Uterus (tissue), 4 donors: ENCODE results near the gene FSCN2. TPM values are rescaled to one million over a fixed set of nuclear protein-coding genes. Genes with fewer than 3 reads are reported as not detected.

ENCODE experiments used
- DNase-seq, 2 donors: peaks; one replicate each; pipeline ENCODE4 v3.0.0-alpha.2; 2019 to 2020
- H3K27ac ChIP-seq, 2 donors: fragments of 200-600 bp; sonication (generic); 1 replicate in 1 of 2; 2 replicates in 1 of 2; pipeline ENCODE4 v1.5.1; 2016 to 2018
- H3K27me3 ChIP-seq, 2 donors: fragments of 200-600 bp; sonication (generic); one replicate each; pipeline ENCODE4 v1.5.1; 2018 to 2019; ENCODE audit warnings: control low read depth in 1 of 2
- H3K36me3 ChIP-seq, 2 donors: fragments of 200-600 bp; sonication (generic); one replicate each; pipeline ENCODE4 v1.5.1; 2019; ENCODE audit warnings: control low read depth in 1 of 2
- H3K4me1 ChIP-seq, 2 donors: fragments of 200-600 bp; sonication (generic); one replicate each; pipeline ENCODE4 v1.5.1; 2018 to 2019; ENCODE audit warnings: control low read depth in 1 of 2
- H3K4me3 ChIP-seq, 2 donors: fragments of 200-600 bp; sonication (generic); 1 replicate in 1 of 2; 2 replicates in 1 of 2; pipeline ENCODE4 v1.5.1; 2018 to 2019; ENCODE audit warnings: mild to moderate bottlenecking in 1 of 2
- H3K9me3 ChIP-seq, 2 donors: fragments of 200-600 bp; sonication (generic); one replicate each; pipeline ENCODE4 v1.5.1; 2019; ENCODE audit warnings: control low read depth in 1 of 2
- POLR2A ChIP-seq, 2 donors: fragments of 450-650 bp; IDR thresholded peaks; one replicate each; pipeline ENCODE4 v1.6.1; 2016; ENCODE audit warnings: antibody characterized with exemption in 2 of 2, mild to moderate bottlenecking in 1 of 2, moderate library complexity in 1 of 2
- intact Hi-C: fragments of 100-400 bp; cut with DNase I; formaldehyde crosslinking; loops from one replicate; pipeline ENCODE4 v1.15.1; 2023; ENCODE audit warnings: low total_unique reads
- total RNA-seq, 4 donors: library from RNA; depleted of rRNA in 3 of 4; stranded (reverse); fragments of >200 nt in 3 of 4; gene quantifications; one replicate each; pipeline versions ENCODE4 v1.1.0 to v1.2.4, GENCODE V29; 2014 to 2023
- TF ChIP-seq, protein P1 (sequence below), 4 experiments: fragments of 200-600 bp in 2 of 4; fragments of 450-650 bp in 2 of 4; sonication (generic) in 2 of 4; IDR thresholded peaks; one replicate each; pipeline ENCODE4 v1.5.1; 2016 to 2019; ENCODE audit warnings: antibody characterized with exemption in 4 of 4, mild to moderate bottlenecking in 2 of 4, moderate library complexity in 1 of 4
- donor health status: DM: yes; HTN: yes; CAD: no.

The FSCN2 gene
- total RNA-seq, 4 donors from 2014 or later: 5.0 to 7.4 TPM; not detected in 2

DNA sequence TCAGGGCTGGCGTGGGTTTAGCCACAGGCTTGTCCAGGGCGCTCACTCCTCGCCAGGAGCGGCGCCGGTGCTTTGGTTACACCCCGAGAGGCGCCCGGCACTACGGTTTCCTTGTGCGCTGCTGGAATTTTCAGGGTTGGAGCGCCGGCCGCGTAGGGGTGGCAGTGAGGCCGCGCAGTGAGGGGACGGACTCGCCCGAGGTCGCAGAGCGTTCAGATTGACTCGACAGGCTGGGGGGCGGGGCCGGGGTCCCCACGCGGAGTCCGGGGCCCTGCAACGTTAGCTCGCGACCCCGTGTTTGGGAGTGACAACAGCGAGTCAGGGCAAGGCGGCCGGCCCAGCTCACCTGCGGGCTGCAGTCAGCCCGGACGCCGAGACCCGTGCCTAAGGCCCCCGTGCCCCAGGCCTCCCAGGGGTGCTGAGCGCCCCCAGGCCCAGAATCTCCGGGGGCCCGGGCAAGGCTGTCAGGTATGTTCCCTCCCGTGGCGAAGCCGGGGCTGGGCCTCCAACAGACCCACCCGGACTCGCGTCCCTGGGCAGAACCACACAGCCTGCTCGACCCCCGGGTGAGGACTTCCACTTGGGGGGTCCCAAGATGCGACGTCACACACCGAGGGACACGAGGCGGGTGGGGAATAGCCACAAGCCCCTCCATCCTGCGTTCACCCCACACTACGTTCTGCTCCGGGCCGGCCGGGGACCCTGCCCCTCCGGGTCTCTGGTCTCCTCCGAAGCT is 14.3 kb upstream of the FSCN2 start:
- no peaks in the 10 kb centered on the region for H3K36me3 ChIP-seq
- intact Hi-C loops: loop anchor here (5.0 kb wide), 1 partner anchor 117 kb away; the partner anchor contains the start of gene BAHCC1
- peak overlapping the region; percentile 97 to 100 for H3K27ac ChIP-seq
- H3K4me3 ChIP-seq: peak overlapping the region; percentile 77 to 98
- DNase-seq: peak; percentile 62 to 69
- peaks cover 3 to 13% of the 10 kb centered on the region in 2 donors for H3K4me1 ChIP-seq
- TF ChIP-seq, protein P1, sequence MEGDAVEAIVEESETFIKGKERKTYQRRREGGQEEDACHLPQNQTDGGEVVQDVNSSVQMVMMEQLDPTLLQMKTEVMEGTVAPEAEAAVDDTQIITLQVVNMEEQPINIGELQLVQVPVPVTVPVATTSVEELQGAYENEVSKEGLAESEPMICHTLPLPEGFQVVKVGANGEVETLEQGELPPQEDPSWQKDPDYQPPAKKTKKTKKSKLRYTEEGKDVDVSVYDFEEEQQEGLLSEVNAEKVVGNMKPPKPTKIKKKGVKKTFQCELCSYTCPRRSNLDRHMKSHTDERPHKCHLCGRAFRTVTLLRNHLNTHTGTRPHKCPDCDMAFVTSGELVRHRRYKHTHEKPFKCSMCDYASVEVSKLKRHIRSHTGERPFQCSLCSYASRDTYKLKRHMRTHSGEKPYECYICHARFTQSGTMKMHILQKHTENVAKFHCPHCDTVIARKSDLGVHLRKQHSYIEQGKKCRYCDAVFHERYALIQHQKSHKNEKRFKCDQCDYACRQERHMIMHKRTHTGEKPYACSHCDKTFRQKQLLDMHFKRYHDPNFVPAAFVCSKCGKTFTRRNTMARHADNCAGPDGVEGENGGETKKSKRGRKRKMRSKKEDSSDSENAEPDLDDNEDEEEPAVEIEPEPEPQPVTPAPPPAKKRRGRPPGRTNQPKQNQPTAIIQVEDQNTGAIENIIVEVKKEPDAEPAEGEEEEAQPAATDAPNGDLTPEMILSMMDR (IDR thresholded peaks at IDR 0.05): no peak
- no peak for TF ChIP-seq POLR2A (IDR thresholded peaks at IDR 0.05)
- no peaks in the 10 kb centered on the region for H3K27me3 ChIP-seq
- no peaks in the 10 kb centered on the region for H3K9me3 ChIP-seq

DNA sequence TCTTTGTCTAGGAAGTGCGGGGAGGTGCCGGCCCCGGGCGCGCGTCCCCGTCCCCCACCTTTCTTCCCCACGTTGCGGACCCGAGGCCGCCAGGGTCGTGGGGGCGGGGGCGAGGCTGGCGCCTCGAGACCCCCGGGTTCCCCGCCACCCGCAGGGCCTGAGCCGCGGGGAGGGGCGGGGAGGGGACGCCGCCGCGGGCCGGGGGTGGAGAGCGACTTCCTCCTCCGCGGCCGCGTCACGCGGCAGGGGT is 13.8 kb upstream of the FSCN2 start:
- Histone ChIP-seq H3K4me3 (peak overlapping the region; percentile 77 to 98), H3K4me1 (peaks cover 3 to 18% of the 10 kb centered on the region in 2 donors), H3K27me3 (no peaks in the 10 kb centered on the region), H3K27ac (peak overlapping the region; percentile 97 to 100), H3K9me3 (no peaks in the 10 kb centered on the region), H3K36me3 (no peaks in the 10 kb centered on the region)
- intact Hi-C loops: loop anchor here (5.0 kb wide), 1 partner anchor 117 kb away; the partner anchor contains the start of gene BAHCC1
- TF ChIP-seq, protein P1 (IDR thresholded peaks at IDR 0.05): no peak
- no peak for TF ChIP-seq POLR2A (IDR thresholded peaks at IDR 0.05)
- DNase-seq: no peak

DNA sequence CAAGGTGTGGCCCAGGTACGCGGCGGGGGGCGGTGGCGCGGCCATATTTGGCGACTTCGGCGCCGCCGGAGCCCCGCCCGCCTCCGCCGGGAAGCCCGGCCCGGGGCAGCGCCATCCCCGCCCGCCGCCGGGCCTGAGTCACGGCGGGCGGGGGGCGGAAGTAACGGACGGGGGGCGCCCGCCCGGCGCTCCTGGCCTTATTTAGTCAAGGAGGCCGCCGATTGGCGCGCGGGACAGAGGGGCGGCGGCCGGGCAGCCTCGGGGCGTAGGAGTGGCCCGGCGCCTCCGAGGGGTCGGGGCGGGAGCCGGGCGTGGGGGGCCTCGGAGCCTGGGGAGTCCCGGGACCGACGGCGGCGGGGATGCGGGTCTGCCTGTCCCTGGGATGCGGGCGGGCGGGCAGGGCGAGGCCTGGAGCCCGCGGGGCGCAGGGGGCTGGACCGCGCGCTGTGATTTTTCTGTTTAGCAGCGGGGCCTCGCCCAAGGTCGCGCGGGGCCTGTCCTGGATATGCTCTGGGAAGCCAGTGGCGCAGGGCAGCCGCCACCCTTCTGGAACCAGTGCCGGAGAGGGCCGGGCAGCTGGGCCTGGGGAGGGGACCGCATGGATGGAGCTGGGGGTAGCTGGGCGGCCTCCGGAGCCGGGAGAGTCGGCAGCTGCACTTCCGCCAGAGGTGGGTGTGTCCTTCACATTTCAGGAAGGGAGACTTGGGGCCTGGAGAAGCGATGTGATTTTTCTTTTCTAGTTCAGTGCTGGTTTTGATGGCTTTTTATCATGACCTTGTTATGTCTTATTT is 13.2 kb upstream of the FSCN2 start:
- Histone ChIP-seq H3K4me1 (peaks cover 3 to 23% of the 10 kb centered on the region in 2 donors), H3K27me3 (no peaks in the 10 kb centered on the region), H3K36me3 (no peaks in the 10 kb centered on the region), H3K27ac (peak overlapping the region; percentile 97 to 100), H3K4me3 (peak overlapping the region; percentile 77 to 98), H3K9me3 (no peaks in the 10 kb centered on the region)
- intact Hi-C loops: loop anchor here (5.0 kb wide), 1 partner anchor 118 kb away; the partner anchor contains the start of gene BAHCC1
- peak; percentile 87 to 89 for DNase-seq
- TF ChIP-seq POLR2A (IDR thresholded peaks at IDR 0.05): peak; percentile 88 to 89
- TF ChIP-seq, protein P1 (IDR thresholded peaks at IDR 0.05): no peak

DNA sequence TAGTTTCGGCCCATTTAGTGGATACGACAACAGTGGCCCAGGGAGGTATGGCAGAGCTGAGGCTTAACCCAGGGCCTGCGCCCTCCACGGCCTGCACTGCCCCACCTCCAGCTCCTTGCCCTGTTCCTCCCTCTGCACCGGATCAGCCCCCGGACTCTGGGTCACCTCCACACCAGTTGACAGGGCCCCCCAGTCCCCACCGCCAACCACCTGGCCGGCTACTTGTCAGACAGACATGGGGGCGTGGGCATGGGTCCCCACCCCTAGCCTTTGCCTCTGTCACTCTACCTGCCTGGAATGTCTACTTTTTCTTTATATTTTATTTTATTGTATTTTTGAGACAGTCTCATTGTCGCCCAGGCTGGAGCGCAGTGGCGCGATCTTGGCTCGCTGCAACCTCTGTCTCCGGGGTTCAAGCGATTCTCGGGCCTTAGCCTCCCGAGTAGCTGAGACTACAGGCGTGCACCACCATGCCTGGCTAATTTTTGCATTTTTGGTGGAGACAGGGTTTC is 12.6 kb upstream of the FSCN2 start:
- H3K9me3 ChIP-seq: no peaks in the 10 kb centered on the region
- TF ChIP-seq POLR2A (IDR thresholded peaks at IDR 0.05): no peak
- TF ChIP-seq, protein P1 (IDR thresholded peaks at IDR 0.05): no peak
- no peaks in the 10 kb centered on the region for H3K36me3 ChIP-seq
- DNase-seq: peak in 1 of 2 donors; percentile 46
- H3K27ac ChIP-seq: peak overlapping the region; percentile 97 to 100
- H3K27me3 ChIP-seq: no peaks in the 10 kb centered on the region
- peak overlapping the region; percentile 77 to 98 for H3K4me3 ChIP-seq
- intact Hi-C loops: no loop called here
- H3K4me1 ChIP-seq: peaks cover 3 to 25% of the 10 kb centered on the region in 2 donors
